ENCODE results near the gene LONP2.

Gene LONP2

GRCh38 chr16:48358419-48358818, 114.3 kb downstream of the LONP2 start:
- no peak overlapping the region for H3K4me3 ChIP-seq (ENCODE audit: low read depth, low read length)
- no peak for TF ChIP-seq CTCF (IDR thresholded peaks at IDR 0.05; ENCODE audit: low read depth, low read length)

- H3K4me3 ChIP-seq (ENCODE audit: low read depth, low read length): no peak overlapping the region
- TF ChIP-seq CTCF (IDR thresholded peaks at IDR 0.05; ENCODE audit: low read depth, low read length): no peak
Measured at GRCh38 chr16:48359983-48360382, 115.9 kb downstream of the LONP2 start.

GRCh38 chr16:48361012-48361411, 116.9 kb downstream of the LONP2 start:
- no peak for TF ChIP-seq CTCF (IDR thresholded peaks at IDR 0.05; ENCODE audit: low read depth, low read length)
- no peak overlapping the region for H3K4me3 ChIP-seq (ENCODE audit: low read depth, low read length)

GRCh38 chr16:48361540-48362144, 117.5 kb downstream of the LONP2 start:
- no peak overlapping the region for H3K4me3 ChIP-seq (ENCODE audit: low read depth, low read length)
- no peak for TF ChIP-seq CTCF (IDR thresholded peaks at IDR 0.05; ENCODE audit: low read depth, low read length)

- peak overlapping the region; percentile 68 for H3K4me3 ChIP-seq (ENCODE audit: low read depth, low read length)
- TF ChIP-seq CTCF (IDR thresholded peaks at IDR 0.05; ENCODE audit: low read depth, low read length): no peak
Measured at GRCh38 chr16:48365025-48365600, 121.0 kb downstream of the LONP2 start.

- no peak for TF ChIP-seq CTCF (IDR thresholded peaks at IDR 0.05; ENCODE audit: low read depth, low read length)
- H3K4me3 ChIP-seq (ENCODE audit: low read depth, low read length): peak overlapping the region; percentile 68
Measured at GRCh38 chr16:48365601-48366164, 121.6 kb downstream of the LONP2 start.
